Ishikawa (cell line): ENCODE measurements around the gene C5orf63.

ENCODE experiments used
- CEBPB ChIP-seq: IDR thresholded peaks from 2 replicates; pipeline ENCODE4 v1.6.1; 2012
- CREB1 ChIP-seq: IDR thresholded peaks from 2 replicates; pipeline ENCODE4 v1.6.1; 2012; ENCODE audit warnings: low read depth
- EGR1 ChIP-seq: IDR thresholded peaks from 2 replicates; pipeline ENCODE4 v1.6.1; 2012
- EP300 ChIP-seq: IDR thresholded peaks from 2 replicates; pipeline ENCODE4 v1.6.1; 2012; ENCODE audit warnings: borderline replicate concordance
- FOXM1 ChIP-seq: IDR thresholded peaks from 2 replicates; pipeline ENCODE4 v1.6.1; 2012; ENCODE audit warnings: low read depth, borderline replicate concordance
- NFIC ChIP-seq: IDR thresholded peaks from 2 replicates; pipeline ENCODE4 v1.6.1; 2012
- RAD21 ChIP-seq: IDR thresholded peaks from 2 replicates; pipeline ENCODE4 v1.6.1; 2012; ENCODE audit warnings: low read depth
- TAF1 ChIP-seq: IDR thresholded peaks from 2 replicates; pipeline ENCODE4 v1.6.1; 2012; ENCODE audit warnings: low read depth, mild to moderate bottlenecking
- TCF12 ChIP-seq: IDR thresholded peaks from 2 replicates; pipeline ENCODE4 v1.6.1; 2012; ENCODE audit warnings: low read depth
- TEAD4 ChIP-seq: IDR thresholded peaks from 2 replicates; pipeline ENCODE4 v1.6.1; 2012
- YY1 ChIP-seq: IDR thresholded peaks from 2 replicates; pipeline ENCODE4 v1.6.1; 2012; ENCODE audit warnings: low read depth
- ZBTB7A ChIP-seq: IDR thresholded peaks from 2 replicates; pipeline ENCODE4 v1.6.1; 2012; ENCODE audit warnings: low read depth
- TF ChIP-seq, protein P1 (sequence below): IDR thresholded peaks from 2 replicates; pipeline ENCODE4 v1.6.1; 2012
- TF ChIP-seq, protein P2 (sequence below): IDR thresholded peaks from 2 replicates; pipeline ENCODE4 v1.6.1; 2012
- TF ChIP-seq, protein P3 (sequence below): IDR thresholded peaks from 2 replicates; pipeline ENCODE4 v1.6.1; 2012; ENCODE audit warnings: low read depth, mild to moderate bottlenecking

The C5orf63 gene

DNA sequence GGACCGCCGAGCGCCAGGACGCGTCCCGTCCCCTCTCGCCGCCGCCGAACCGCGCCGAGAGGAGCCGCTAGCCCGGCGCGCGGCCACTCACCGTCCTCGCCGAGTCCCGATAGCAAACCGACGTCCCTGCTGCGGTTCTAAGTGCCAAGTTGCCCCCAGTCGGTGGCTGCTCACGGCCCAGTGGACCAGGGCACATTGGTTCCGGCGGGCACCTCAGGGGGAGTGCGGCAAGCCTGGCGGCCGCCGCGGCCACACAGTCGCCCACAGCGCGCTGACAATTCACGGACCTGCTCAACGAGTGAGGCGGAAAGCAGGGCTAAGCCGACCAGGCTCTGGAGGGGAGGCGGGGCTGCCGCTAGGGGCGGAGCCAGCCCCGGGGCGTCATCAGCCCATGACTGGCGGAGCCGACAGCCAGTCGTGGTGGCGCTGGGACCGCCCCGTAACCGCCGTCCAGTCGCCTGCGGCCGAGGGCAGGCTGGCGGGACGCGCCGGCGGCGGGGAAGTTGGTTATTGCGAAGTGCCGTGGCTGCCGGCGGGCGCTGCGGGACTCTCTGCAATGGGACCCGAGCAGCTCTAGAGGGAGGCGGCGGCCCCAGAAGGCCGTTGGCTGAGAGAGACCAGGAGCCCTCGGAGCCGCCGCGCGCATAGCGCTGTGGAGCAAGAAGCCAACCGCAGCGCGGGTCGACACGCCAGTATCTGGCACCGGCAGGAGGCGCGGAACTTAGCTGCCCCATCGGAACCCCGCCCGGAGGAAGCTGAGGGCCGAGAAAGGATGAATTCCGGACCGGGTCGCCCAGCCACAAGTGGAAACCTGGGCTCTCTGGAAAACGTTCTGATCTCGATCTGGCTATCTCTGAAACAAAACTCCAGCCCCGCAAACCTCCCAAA is 42.8 kb downstream of the C5orf63 start, which contains the start of gene MARCHF3:
Gene MARCHF3, minus strand, starts transcription at position 300 of the 888 bp plus-strand sequence. CDS start 112,387 bp downstream, outside the sequence.
- TF ChIP-seq RAD21 (no peak; the same call in 1 of the 2 replicates), CREB1 (peak; percentile 46; the same call in 1 of the 2 replicates), CEBPB (peak; percentile 35; the same call in 1 of the 2 replicates), EP300 (peak; percentile 14; the same call in 1 of the 2 replicates), NFIC (no peak), YY1 (no peak), TEAD4 (no peak), TCF12 (peak; percentile 37; the same call in 1 of the 2 replicates), TAF1 (peak; percentile 93)
- TF ChIP-seq, protein P1, sequence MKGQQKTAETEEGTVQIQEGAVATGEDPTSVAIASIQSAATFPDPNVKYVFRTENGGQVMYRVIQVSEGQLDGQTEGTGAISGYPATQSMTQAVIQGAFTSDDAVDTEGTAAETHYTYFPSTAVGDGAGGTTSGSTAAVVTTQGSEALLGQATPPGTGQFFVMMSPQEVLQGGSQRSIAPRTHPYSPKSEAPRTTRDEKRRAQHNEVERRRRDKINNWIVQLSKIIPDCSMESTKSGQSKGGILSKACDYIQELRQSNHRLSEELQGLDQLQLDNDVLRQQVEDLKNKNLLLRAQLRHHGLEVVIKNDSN: peak; percentile 4; the same call in 1 of the 2 replicates
- TF ChIP-seq, protein P2, sequence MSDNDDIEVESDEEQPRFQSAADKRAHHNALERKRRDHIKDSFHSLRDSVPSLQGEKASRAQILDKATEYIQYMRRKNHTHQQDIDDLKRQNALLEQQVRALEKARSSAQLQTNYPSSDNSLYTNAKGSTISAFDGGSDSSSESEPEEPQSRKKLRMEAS: peak; percentile 62

DNA sequence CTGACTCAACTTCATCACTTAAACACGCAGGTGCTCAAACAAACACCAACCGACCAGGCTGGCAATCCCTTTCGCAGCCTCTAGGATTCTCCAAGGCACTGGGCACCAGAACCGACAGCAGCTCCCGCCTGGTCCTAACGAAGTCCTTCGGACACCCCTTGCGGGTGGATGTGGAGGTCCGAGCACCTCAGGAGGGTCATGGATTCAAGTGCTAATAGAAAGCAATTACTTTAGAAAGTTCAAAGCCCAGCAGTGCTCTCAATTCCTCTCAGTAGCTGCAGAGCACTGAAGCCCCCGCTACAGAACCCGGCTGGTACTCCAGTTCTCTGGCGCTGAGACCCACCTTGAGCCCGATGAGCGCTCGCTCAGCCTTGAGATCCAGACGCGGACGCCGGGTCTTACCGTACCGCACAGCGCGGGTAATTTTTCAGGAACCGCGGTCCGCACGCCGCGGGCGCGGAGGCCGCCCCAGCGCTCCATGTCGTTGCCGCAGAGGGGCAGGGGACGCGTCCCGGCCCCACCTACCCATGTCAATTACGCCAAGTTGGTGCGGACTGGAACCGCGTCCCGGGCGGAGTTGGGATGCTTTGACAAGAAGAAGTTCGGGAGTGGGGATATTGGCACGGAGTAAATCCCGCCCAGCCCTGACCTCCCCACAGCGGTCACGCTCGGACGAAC is 43.6 kb downstream of the C5orf63 start:
- TF ChIP-seq RAD21 (peak; percentile 26; the same call in 1 of the 2 replicates), ZBTB7A (peak; percentile 74), TCF12 (no peak)
- TF ChIP-seq, protein P2: peak; percentile 35

DNA sequence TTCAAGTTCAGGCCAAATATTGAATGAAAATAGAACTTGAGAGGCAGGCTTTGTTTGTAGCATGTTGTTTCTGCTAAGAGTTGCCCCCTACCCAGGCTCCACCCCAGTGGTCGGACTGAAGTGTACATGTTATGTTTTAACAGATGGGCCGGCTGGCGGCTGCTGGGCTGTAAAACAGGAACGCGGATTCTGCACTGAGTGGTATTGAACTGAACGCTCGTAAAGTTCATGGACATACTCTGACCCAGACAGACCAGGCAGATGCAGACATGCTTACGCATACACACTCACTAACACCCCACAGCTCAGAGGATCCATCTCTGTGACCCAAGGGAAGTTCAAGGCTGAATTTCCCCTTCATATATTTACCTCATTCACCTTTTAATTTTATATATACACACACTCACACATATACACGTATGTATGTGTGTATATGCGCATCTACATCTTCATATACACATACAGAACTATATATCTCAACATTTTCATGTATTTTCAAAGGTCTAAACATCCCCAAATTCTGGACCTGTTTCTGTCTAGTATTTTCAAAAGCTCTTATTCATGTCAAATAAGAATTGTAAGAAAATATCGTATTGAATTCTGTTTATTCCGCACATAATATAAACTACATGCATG is 44.4 kb downstream of the C5orf63 start:
- TF ChIP-seq TCF12 (no peak), NFIC (no peak), CREB1 (no peak), EGR1 (no peak)
- TF ChIP-seq, protein P2: no peak

DNA sequence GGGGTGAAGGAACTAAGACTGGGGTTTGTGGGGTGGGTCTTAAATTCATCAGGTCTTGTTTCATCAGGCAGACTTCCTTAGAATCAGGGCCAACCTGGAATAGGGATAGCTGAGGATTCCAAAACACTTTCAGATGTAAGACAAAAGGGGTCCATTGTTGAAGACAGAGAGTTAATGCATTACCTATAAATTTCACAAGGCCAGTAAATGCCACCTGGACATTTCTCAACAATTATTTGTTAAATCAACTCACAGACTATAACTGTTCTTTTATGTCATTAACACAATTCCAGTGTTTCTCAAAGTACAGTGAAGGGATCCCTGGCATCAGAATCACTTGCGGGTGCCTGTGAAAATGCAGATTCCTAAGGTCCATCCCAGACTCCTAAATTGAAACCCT is 45.8 kb downstream of the C5orf63 start:
- TF ChIP-seq TEAD4 (no peak), EP300 (no peak), YY1 (no peak), FOXM1 (no peak)
- TF ChIP-seq, protein P1: no peak

DNA sequence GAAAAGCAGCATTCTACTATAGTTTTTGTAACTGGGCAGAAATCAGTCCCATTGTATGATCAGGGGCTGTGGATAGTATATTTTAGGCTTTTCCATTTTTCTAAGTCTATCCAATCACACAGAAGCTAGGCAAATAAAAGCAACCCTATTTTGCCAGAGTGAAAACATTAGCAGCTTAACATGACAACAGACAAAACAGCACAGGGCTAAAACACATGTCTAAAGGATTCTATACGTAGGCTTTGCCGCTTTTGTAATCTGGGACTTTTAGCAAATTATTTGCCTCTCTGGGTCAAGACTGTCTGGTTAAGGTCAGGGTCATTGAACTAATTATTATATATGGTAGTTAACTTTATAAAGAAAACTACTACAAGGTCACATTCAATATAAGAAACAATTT is 47.1 kb downstream of the C5orf63 start:
- TF ChIP-seq RAD21: no peak
- no peak for TF ChIP-seq CREB1
- TF ChIP-seq, protein P2: no peak
- no peak for TF ChIP-seq ZBTB7A
- TF ChIP-seq YY1: no peak
- TF ChIP-seq EP300: no peak
- no peak for TF ChIP-seq TEAD4
- TF ChIP-seq, protein P3, sequence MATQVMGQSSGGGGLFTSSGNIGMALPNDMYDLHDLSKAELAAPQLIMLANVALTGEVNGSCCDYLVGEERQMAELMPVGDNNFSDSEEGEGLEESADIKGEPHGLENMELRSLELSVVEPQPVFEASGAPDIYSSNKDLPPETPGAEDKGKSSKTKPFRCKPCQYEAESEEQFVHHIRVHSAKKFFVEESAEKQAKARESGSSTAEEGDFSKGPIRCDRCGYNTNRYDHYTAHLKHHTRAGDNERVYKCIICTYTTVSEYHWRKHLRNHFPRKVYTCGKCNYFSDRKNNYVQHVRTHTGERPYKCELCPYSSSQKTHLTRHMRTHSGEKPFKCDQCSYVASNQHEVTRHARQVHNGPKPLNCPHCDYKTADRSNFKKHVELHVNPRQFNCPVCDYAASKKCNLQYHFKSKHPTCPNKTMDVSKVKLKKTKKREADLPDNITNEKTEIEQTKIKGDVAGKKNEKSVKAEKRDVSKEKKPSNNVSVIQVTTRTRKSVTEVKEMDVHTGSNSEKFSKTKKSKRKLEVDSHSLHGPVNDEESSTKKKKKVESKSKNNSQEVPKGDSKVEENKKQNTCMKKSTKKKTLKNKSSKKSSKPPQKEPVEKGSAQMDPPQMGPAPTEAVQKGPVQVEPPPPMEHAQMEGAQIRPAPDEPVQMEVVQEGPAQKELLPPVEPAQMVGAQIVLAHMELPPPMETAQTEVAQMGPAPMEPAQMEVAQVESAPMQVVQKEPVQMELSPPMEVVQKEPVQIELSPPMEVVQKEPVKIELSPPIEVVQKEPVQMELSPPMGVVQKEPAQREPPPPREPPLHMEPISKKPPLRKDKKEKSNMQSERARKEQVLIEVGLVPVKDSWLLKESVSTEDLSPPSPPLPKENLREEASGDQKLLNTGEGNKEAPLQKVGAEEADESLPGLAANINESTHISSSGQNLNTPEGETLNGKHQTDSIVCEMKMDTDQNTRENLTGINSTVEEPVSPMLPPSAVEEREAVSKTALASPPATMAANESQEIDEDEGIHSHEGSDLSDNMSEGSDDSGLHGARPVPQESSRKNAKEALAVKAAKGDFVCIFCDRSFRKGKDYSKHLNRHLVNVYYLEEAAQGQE: no peak
- TF ChIP-seq EGR1: no peak

DNA sequence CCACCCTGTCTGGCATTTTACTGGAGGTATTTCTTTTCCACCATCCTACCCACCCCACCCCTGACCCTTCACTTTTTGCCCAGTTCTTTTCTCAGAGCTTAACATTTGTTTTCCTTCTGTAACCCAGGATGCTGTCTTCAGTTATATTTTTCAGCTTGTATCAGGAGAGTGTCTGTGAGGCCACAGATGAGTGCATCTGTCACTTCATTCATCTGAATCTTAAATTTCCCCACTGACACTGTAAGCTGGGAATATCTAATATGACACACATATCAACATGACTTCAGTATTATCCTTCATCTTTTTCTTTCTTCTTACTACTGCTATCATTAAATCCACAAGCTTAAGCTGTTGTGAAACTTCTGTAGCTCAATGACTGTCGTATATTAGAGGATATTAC is 47.8 kb downstream of the C5orf63 start:
- TF ChIP-seq ZBTB7A (no peak), CREB1 (no peak), YY1 (no peak), EP300 (no peak), NFIC (no peak), TCF12 (no peak), CEBPB (no peak), EGR1 (no peak), TAF1 (no peak), TEAD4 (no peak)
- TF ChIP-seq, protein P2: no peak
- TF ChIP-seq, protein P3: no peak
- TF ChIP-seq, protein P1: no peak
